ENCODE measurements around the gene CMTM8. TPM values are rescaled to one million over a fixed set of nuclear protein-coding genes. Genes with fewer than 3 reads are reported as not detected.

Gene CMTM8
- polyA plus RNA-seq, 1 donor from 2014 or later = 0.25 TPM

- Mint-ChIP-seq H3K9me3 (no peaks in the 10 kb centered on the region), H3K4me1 (peaks cover 42 to 67% (median 58%) of the 10 kb centered on the region in 3 donors), H3K4me3 (peak overlapping the region in 2 of 4 donors; percentile 19 to 90), H3K36me3 (peaks cover 2% of the 10 kb centered on the region), H3K27ac (peak overlapping the region; percentile 80 to 86 (median 85)), H3K27me3 (no peaks in the 10 kb centered on the region)
Measured at GRCh38 chr3:32395496-32395895, 157.0 kb downstream of the CMTM8 start.

GRCh38 chr3:32397941-32398340, 159.5 kb downstream of the CMTM8 start:
- Mint-ChIP-seq H3K4me1 (peaks cover 45 to 69% (median 62%) of the 10 kb centered on the region in 3 donors), H3K9me3 (no peaks in the 10 kb centered on the region), H3K36me3 (peaks cover 2% of the 10 kb centered on the region), H3K4me3 (peak overlapping the region in 1 of 4 donors; percentile 78), H3K27me3 (no peaks in the 10 kb centered on the region), H3K27ac (peak overlapping the region; percentile 89 to 100 (median 99))

GRCh38 chr3:32398531-32398930, 160.1 kb downstream of the CMTM8 start:
- Mint-ChIP-seq H3K36me3 (peaks cover under 1% of the 10 kb centered on the region), H3K27me3 (no peaks in the 10 kb centered on the region), H3K4me1 (peaks cover 48 to 69% (median 61%) of the 10 kb centered on the region in 3 donors), H3K27ac (peak overlapping the region; percentile 89 to 100 (median 99)), H3K4me3 (peak overlapping the region in 2 of 4 donors; percentile 24 to 78), H3K9me3 (no peaks in the 10 kb centered on the region)

- H3K27ac Mint-ChIP-seq = peak overlapping the region; percentile 89 to 100 (median 99)
- H3K4me1 Mint-ChIP-seq = peaks cover 50 to 69% (median 58%) of the 10 kb centered on the region in 3 donors
- no peaks in the 10 kb centered on the region for H3K36me3 Mint-ChIP-seq
- H3K9me3 Mint-ChIP-seq = no peaks in the 10 kb centered on the region
- H3K4me3 Mint-ChIP-seq = peak overlapping the region; percentile 12 to 78 (median 40)
- no peaks in the 10 kb centered on the region for H3K27me3 Mint-ChIP-seq
Measured at GRCh38 chr3:32399030-32399620, 160.6 kb downstream of the CMTM8 start.

- no peaks in the 10 kb centered on the region for H3K9me3 Mint-ChIP-seq
- H3K27me3 Mint-ChIP-seq = no peaks in the 10 kb centered on the region
- H3K36me3 Mint-ChIP-seq = no peaks in the 10 kb centered on the region
- H3K27ac Mint-ChIP-seq = peak overlapping the region; percentile 98 to 100 (median 99)
- peak overlapping the region; percentile 88 to 96 (median 92) for H3K4me3 Mint-ChIP-seq
- H3K4me1 Mint-ChIP-seq = peaks cover 41 to 66% (median 54%) of the 10 kb centered on the region in 3 donors
Measured at GRCh38 chr3:32401126-32401525, 162.6 kb downstream of the CMTM8 start.

GRCh38 chr3:32401556-32402081, 163.1 kb downstream of the CMTM8 start:
- peak overlapping the region; percentile 88 to 96 (median 92) for H3K4me3 Mint-ChIP-seq
- peak overlapping the region; percentile 98 to 100 (median 99) for H3K27ac Mint-ChIP-seq
- H3K27me3 Mint-ChIP-seq = no peaks in the 10 kb centered on the region
- no peaks in the 10 kb centered on the region for H3K9me3 Mint-ChIP-seq
- H3K36me3 Mint-ChIP-seq = no peaks in the 10 kb centered on the region
- H3K4me1 Mint-ChIP-seq = peaks cover 45 to 69% (median 56%) of the 10 kb centered on the region in 3 donors

- peaks cover 39 to 56% (median 53%) of the 10 kb centered on the region in 3 donors for H3K4me1 Mint-ChIP-seq
Measured at GRCh38 chr3:32403663-32404062, 165.2 kb downstream of the CMTM8 start.

GRCh38 chr3:32404714-32405113, 166.2 kb downstream of the CMTM8 start:
- peak overlapping the region; percentile 28 to 66 (median 39) for H3K27ac Mint-ChIP-seq
- peaks cover 39 to 52% (median 51%) of the 10 kb centered on the region in 3 donors for H3K4me1 Mint-ChIP-seq
- peak overlapping the region in 1 of 4 donors; percentile 67 for H3K4me3 Mint-ChIP-seq
- no peaks in the 10 kb centered on the region for H3K36me3 Mint-ChIP-seq
- no peaks in the 10 kb centered on the region for H3K27me3 Mint-ChIP-seq
- no peaks in the 10 kb centered on the region for H3K9me3 Mint-ChIP-seq

More at GRCh38 chr3:32403663-32404062, 165.2 kb downstream of the CMTM8 start:
- Mint-ChIP-seq H3K27ac (peak overlapping the region in 2 of 3 donors; percentile 66 to 80), H3K36me3 (no peaks in the 10 kb centered on the region), H3K9me3 (no peaks in the 10 kb centered on the region), H3K27me3 (no peaks in the 10 kb centered on the region), H3K4me3 (peak overlapping the region in 3 of 4 donors; percentile 58 to 82 (median 63))

- no peaks in the 10 kb centered on the region for H3K36me3 Mint-ChIP-seq
- peak overlapping the region; percentile 5 to 78 (median 28) for H3K27ac Mint-ChIP-seq
- peaks cover 39 to 57% (median 55%) of the 10 kb centered on the region in 3 donors for H3K4me1 Mint-ChIP-seq
- peak overlapping the region in 1 of 4 donors; percentile 19 for H3K4me3 Mint-ChIP-seq
- H3K9me3 Mint-ChIP-seq = no peaks in the 10 kb centered on the region
- no peaks in the 10 kb centered on the region for H3K27me3 Mint-ChIP-seq
Measured at GRCh38 chr3:32405155-32405554, 166.7 kb downstream of the CMTM8 start.

GRCh38 chr3:32405711-32406323, 167.3 kb downstream of the CMTM8 start:
- H3K4me1 Mint-ChIP-seq = peaks cover 35 to 57% (median 51%) of the 10 kb centered on the region in 3 donors

GRCh38 chr3:32406486-32407408, 168.3 kb downstream of the CMTM8 start:
- no peaks in the 10 kb centered on the region for H3K27me3 Mint-ChIP-seq
- H3K27ac Mint-ChIP-seq = peak overlapping the region in 2 of 3 donors; percentile 33 to 67
- H3K9me3 Mint-ChIP-seq = no peaks in the 10 kb centered on the region
- no peak overlapping the region for H3K4me3 Mint-ChIP-seq
- H3K36me3 Mint-ChIP-seq = peaks cover 3% of the 10 kb centered on the region
- peaks cover 34 to 57% (median 46%) of the 10 kb centered on the region in 3 donors for H3K4me1 Mint-ChIP-seq

More at GRCh38 chr3:32405711-32406323, 167.3 kb downstream of the CMTM8 start:
- no peaks in the 10 kb centered on the region for H3K36me3 Mint-ChIP-seq
- no peaks in the 10 kb centered on the region for H3K9me3 Mint-ChIP-seq
- no peak overlapping the region for H3K27ac Mint-ChIP-seq
- H3K27me3 Mint-ChIP-seq = no peaks in the 10 kb centered on the region
- no peak overlapping the region for H3K4me3 Mint-ChIP-seq

GRCh38 chr3:32410367-32411246, 172.1 kb downstream of the CMTM8 start:
- H3K4me1 Mint-ChIP-seq = peaks cover 38 to 57% (median 45%) of the 10 kb centered on the region in 3 donors

GRCh38 chr3:32411442-32411841, 173.0 kb downstream of the CMTM8 start:
- peaks cover 40 to 62% (median 42%) of the 10 kb centered on the region in 3 donors for H3K4me1 Mint-ChIP-seq
- H3K36me3 Mint-ChIP-seq = peaks cover 6% of the 10 kb centered on the region
- H3K4me3 Mint-ChIP-seq = peak overlapping the region in 1 of 4 donors; percentile 43
- no peaks in the 10 kb centered on the region for H3K27me3 Mint-ChIP-seq
- peak overlapping the region in 1 of 3 donors; percentile 66 for H3K27ac Mint-ChIP-seq
- no peaks in the 10 kb centered on the region for H3K9me3 Mint-ChIP-seq

More at GRCh38 chr3:32410367-32411246, 172.1 kb downstream of the CMTM8 start:
- Mint-ChIP-seq H3K9me3 (no peaks in the 10 kb centered on the region), H3K36me3 (peaks cover 6% of the 10 kb centered on the region), H3K27ac (peak overlapping the region in 1 of 3 donors; percentile 60), H3K27me3 (no peaks in the 10 kb centered on the region), H3K4me3 (no peak overlapping the region)
